OCI-M2 (cell line): Measurements from ENCODE around the gene CHRNA4.
"Not testable (repeated sequence)": the region's sequence is repeated elsewhere in the genome, so short reads cannot be mapped to it uniquely, and the experiment has no call there.

Experiments
- DNase-seq: peaks from one replicate; lab custom pipeline; 2025; ENCODE audit not compliant: unreplicated experiment; lab: John Stamatoyannopoulos, UW

Gene CHRNA4

DNA sequence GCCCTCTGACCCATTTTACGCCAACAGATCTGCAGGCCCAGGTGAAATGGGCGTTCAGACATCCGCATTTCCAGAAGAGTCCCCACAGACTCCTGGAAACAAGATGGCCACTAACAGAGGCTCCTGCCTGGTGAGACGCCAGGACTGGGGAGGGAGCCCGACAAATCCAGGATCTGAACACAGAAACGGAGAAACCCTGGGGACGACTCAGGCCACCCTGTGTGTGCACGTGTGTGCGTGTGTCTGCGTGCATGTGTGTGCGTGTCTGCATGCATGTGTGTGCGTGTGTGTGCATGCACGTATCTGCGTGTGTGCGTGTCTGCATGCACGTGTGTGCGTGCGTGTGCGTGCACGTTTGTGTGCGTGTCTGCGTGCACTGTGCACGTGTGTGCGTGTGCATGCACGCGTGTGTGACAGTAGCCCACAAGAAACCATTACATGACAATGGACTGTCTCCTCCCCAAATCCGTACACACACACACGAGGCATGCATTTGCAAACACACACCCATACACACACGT lies 24.9 kb downstream of the CHRNA4 start:
- DNase-seq = no peak

DNA sequence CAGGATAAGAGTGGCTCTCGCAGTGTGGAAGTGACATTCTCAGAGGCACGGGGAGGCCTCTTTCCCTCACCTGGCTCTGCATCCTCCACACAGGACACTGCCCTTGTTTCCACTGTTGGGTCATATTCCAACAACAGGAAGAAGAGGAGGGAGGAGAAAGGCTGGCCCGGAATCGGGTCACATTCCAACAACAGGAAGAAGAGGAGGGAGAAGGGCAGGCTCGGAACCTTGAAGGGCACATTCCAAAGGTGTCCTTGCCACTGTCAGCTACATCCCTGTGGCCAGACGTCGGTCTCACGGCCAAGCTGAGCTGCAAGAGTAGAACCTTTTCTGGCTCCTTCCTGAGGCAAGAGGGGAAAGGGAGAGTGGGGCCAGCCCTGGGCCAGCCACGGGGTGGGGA lies 25.4 kb downstream of the CHRNA4 start:
- DNase-seq = no peak

DNA sequence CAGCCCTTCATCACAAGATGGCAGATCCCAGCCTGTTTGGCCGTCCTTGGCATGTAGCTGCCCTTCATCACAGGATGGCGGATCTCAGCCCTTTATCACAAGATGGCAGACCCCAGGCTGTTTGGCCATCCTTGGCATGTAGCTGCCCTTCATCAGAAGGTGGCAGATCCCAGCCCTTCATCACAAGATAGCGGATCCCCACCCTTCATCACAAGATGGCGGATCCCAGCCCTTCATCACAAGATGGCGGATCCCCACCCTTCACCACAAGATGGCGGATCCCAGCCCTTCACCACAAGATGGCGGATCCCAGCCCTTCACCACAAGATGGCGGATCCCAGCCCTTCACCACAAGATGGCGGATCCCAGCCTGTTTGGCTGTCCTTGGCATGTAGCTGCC lies 26.1 kb downstream of the CHRNA4 start:
- not testable (repeated sequence) for DNase-seq

DNA sequence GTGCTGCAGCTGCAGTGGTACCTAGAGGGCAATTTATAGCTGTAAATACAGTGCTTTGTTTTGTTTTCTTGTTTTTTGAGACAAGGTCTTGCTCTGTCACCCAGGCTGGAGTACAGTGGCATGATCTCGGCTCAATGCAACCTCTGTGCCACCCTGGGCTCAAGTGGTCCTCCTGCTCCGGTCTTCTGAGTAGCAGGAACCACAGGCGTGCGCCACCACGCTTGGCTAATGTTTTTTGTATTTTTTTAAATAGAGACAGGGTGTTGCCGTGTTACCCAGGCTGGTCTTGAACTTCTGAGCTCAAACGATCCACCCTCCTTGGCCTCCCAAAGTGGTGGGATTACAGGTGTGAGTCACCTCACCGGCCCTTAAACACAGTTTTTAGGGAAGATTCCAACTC lies 26.8 kb downstream of the CHRNA4 start:
- no peak for DNase-seq

DNA sequence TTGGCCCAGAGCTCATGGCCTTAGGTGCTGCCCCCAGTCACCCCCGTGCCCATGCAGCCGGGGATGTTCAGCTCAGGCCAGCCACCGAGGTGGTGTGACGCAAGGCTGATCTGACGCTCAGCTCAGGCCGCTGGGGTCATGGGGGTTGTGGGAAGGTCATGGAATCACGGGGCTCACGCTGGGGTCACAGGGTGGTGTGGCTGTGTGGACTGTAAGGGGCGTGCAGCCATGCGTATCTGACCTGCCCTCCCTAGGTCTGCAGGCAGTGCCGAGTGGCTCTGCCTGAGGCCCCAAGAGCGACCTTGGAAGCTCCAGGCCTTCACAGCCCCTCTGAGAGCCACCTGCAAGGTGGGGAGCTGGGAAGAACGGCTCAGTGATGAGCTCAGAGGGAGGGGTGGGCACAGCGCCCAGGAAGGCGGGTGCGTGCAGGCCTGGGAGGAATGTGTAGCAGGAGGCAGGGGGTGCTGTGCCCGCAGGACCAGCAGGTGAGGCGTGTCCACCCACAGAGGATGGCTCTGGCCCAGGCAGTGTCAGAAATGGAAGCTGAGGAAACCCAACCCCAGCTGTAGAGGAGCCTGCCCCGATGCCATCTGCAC lies 27.8 kb downstream of the CHRNA4 start:
- DNase-seq = no peak

DNA sequence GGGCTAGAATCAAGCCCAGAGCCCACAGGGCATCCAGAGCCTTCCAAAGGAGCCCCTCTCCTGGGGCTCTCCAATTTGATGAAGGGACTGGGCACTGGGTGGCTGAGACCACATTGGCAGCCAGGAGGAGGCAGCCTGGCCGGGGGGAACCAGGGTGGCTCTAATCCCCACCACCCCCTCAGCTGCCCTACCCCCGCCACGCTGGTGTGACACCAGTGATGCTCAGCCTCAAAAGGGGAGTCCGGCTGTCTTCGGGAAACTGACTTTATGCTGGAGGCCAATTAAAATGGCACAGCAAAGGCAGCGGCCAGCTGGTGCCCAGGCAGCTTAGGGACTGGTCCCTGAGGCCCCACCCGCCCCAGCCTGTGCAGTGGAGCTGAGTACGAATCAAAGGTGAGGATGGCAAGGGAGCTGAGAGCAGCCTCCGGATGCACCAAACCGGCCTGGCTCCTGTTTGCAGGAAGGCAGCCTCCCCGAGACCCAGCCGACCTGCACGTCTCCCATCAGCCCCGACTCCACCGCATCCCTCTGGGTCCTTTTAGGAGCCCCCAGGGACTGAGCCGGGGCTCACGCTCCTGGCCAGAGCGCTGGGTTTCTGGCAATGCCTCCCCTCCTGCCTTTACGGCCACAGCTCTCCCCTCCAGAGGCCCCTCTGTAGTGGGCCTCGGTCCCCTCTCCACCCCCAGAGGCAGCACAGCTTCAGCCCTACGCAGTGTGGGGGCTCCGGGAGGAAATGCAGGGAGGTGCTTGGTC lies 28.5 kb downstream of the CHRNA4 start:
- DNase-seq = no peak

DNA sequence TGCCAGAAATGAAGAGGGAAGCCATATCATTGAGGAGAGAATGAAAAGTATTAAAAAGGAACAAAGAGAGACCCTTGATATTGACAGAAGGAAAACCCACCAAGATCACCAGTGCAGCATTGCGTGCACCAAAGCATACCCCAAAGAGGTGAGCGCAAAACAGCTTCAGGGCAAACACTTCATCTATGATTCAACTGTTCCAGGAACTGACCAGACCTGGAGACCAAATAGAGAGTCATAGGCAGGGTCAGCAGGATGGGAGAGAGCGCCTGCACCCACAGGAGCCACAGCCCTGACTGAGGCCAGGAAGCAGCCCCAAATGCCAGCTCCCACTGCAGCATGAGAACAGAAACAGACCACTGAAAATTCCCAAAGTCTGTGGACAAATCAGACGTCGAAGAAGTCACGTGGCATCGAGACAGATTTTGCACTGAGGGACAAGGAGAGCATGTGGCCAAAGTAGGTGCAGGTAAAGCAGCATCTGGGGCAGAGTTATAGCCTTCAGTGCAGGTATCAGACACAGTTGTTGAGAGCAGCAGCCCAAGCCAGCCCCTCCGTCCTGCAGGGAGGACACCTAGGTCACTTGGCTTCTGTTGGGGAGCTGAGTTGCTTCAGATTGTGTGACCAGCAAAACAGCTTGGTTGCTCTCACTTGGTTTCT lies 29.3 kb downstream of the CHRNA4 start:
- DNase-seq = no peak

DNA sequence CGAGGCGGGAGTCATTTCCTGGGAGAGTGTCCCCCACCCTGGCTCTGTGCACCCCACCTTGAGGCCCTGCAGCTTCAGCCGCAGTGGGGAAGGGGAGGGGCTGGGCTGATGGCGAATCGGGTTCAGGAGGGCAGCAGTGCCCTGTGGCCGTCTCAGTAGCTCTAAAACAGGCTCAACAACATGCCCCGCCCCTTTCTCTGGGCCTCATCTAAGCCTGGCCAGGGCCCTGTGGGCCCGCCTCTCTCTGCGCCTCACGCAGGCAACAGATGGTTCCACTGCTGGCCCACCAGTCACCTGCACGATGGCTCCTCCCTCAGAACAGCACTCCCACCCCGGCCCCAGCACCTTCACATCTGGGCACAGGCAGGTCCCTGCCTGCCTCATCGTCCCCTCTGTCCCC lies 30.2 kb downstream of the CHRNA4 start:
- DNase-seq = no peak

DNA sequence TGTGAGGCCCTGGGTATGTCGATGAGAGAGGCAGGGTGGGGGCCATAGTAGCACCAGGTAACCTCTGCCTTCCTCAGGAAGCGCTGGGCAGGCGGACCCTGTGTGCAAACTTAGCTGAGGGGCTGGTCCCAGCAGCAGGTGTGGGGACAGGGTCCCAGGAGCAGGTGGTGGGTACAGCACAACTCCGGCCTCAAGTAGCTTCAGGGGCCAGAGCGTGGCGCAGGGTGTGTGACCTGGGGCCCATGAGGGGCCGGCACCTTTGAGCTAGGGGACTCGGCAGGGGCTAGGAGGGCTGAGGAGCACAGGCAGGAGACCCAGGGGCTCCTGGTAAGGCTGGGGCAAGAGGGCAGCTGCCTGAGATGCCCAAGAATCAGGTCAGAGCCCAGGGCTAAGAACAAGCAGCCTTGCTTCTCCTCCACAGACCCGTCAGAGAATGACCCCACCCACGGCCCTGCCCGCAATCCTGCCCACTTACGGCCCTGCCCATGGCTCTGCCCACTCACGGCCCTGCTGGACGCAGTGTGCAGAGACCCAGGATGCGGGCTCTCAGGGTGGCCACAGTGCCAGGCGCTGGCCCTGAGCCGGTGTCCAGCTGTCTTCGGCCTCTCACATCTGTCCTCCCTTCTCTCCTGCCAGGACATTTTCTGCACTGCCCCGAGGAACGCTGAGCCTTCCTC lies 30.9 kb downstream of the CHRNA4 start:
- DNase-seq = no peak

DNA sequence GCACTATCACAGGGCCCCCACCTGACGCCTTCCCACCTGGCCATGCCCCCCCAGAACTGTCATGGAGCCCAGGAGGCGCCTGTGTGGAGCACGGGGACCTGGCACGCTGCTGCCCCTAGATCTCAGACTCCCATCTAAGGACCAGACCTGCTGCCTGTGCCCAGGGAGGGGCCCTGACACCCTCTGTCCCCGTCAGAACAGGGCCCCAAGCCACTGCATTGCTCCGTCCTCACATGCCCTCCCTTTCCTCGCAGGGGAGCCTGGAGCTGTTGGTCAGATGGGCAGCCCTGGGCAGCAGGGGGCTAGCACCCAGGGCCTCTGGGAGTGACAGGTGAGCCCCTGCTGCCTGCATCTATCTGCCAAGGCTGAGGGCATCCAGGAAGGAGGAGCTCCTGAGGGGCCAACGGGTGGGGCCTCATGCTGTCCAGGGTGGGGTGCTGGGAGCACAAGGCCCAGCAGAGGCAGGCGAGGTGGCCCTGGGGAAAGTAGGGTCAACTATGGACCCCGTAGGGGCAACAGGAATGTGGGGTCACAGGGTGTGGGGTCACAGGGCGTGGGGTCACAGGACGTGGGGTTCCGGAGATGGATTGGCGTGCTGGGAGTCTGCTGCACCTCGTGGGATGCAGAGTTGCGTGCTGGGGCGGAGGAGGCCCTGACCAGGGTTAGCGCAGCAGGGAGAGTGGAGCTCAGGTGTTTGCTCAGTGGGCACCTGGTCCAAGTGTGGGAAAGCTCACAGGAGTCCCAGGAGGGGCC lies 31.6 kb downstream of the CHRNA4 start:
- no peak for DNase-seq

DNA sequence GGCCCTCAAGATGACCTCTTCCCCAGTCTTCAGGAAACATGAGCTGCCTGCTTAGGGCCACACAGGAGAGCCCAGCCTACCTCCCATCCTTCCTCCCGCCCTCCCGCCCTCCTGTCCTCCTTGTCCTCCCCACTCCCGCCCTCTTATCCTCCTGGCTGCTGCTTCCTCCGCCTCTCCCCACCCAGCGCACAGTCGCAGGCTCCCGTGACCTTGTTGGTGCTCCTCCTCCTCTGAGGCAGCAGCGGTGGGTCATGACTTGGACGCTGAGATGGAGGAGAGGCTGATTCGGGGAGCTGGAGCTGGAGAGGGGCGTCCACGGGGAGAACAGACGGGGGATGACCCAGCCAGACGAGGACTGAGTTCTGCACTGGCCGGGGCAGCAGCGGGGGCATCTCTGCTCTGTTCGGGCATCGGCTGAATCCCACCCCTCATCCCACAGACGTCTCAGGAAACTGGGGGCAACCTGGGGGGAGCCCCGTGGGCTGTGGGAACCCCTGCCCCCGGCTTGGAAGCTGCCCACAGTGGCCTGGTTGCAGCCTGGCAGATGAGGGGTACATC lies 32.4 kb downstream of the CHRNA4 start:
- DNase-seq = no peak

DNA sequence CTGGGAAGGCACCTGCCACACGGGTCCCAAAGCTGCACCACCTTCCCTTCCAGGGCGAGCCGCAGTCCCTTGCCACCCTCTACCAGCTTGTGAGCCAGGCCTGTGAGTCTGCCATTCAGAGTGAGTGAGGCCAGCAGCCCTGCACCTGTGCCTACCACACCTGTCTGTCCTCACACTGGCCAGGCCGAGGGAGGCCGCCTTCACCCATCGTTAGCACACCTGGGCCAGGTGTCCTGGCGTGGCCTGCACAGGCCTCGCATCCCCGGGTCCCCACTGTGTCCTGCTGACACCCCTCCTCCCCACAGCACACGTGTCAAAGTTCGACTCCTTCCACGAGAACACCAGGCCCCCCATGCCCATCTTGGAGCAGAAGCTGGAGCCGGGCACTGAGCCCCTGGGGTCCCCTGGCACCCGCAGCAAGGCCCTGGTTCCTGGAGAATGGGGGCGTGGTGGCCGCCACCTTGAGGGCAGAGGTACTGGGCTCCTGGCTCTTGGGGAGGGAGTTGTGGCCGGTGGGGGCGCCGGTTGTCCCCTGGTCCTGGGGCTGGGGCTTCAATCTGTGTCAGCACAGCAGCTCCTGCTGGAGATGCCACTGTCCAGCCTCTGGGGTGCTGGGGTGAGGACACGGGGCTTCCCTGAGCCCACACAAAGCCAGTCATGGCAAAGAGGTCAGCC lies 33.0 kb downstream of the CHRNA4 start:
- DNase-seq = no peak

DNA sequence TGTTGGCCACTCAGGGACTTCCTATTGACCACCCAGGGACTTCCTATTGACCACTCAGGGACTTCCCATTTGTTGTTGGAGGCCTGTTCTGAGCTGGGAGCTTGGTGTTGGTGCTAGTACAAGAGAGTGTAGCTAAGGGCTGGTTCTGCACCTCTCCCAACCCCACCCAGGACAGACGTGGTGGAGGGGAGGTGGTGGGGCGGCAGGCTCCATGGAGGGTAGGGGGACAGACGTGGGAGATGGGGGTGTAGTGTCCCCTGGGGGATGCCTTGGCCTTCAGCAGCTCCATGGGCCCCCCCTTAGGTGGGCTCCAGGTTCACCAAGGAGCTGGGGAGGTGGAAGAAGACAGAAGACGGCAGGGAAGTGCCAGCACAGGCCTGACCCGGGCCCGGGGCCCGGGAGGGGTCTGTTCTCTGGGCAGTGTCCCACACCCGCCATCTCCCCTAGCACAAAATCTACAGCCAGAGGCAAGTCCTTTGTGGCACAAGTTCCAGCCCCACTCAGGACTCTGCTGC lies 33.9 kb downstream of the CHRNA4 start:
- no peak for DNase-seq

DNA sequence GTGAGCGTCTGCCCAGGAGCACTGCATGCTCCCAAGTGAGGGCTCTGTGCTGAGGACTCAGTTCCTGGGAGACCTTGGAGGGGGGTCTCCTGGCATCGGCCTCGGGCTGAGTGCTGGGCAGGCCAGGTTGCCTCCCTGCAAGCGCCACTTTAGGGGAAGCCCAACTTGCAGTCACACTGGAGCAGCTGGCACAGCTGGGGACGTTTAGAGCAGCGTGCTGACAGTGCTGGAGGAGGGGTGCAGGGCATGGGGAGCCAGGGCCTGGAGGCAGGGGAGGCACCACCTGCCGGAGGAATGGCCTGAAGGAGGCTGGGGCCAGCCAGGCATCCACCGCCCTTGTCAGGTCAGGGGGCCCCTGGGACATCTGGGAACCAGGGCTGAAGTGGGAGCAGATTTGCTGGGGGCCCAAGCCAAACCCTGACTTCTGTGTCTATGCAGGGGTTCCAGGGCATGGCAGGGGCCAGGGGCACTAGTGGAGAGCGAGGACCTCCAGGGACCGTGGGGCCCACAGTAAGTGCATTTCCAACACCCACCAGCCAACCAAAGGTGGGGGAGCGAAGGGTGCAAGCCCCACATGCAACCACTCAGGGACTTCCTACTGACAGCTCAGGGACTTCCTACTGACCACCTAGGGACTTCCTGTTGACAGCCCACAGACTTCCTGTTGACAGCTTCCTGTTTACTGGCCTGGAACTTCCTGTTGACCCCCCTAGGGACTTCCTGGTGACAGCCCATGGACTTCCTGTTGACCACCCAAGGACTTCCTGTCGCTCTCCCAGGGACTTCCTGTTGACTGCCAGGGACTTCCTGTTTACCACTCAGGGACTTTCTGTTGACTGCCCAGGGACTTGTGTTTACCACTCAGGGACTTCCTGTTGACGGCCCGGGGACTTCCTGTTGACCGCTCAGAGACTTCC lies 34.6 kb downstream of the CHRNA4 start:
- DNase-seq = no peak

DNA sequence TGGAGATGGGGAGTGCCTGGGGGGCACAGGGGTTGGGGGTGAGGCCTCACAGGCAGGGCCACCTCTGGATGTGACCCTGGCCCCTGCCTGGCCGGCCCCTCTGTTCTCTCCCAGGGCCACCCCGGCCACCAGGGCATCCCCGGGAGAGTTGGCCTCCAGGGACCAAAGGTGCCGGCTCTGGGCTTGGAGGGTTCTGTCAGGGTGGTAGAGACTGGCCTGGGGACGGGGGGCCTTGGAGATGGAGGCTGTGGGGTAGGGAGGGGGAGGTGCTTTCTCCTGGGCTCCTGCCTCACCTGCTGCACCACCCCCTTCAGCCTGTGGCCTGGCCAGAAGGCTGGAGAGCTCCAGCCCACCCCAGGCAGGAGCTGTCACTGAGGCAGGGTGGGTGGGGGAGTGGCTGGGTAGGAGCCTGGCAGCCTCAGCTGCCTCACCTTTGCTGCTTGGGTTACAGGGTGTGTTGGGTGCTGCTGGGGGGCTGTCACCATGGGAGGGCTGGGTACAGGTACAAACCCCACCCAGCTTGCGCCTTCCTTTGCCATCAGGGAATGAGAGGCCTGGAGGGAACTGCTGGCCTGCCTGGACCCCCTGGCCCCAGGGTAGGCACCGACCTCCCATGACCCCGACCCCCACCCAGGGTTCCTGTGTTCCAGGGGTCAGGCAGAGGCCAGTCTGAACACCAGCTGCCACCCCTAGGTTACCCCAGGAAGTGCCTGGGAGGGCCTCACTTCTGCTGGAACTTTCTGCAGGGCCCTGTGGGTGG lies 35.4 kb downstream of the CHRNA4 start:
- DNase-seq = no peak

DNA sequence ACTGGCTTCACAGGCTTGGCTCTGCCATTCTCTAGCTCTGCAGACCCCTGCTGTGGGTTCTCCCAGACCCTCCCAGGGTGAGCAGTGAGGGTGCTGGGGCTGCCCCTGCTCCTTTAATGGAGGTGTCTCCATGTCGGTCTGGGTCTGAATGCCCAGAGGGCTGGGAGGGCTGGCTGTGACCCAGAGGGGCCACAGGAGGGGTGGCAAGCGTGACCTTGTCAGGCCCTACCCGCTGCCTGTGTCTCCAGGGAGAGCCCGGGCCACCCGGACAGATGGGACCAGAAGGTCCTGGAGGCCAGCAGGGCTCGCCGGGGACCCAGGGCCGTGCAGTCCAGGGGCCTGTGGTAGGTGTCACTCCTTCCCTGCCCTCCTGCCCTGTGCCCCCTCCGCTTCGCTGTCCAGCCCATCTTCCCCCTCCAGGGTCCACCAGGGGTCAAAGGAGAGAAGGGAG lies 36.1 kb downstream of the CHRNA4 start:
- no peak for DNase-seq

DNA sequence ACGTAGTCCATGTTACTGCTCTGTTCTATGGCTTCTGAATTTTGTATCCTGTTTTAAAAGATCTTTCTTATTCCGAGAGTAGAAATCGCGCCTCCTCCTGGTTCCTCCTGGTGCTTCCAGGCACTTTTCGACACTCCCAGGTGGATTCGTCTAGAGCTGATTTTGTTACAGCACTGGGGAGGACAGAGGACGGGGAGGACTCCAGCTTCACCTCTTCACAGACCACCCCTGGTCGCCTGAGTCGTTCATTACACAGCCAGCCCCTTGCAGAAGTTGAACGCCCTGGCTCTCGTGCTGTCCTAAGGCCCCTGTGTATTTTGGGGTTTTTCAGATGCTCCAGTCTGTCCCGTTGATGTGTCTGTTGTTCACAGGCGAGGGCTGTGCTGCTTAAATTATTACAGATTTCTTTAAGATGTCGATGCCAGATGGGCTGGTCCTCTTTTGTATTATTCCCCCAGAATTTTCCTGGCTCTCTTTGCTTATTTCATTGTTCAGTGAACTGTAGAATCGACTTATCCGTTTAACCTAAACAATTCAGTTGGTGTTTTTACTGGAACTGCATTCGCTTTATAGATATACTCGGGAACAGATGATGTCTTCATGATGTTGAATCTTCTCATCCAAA lies 37.7 kb downstream of the CHRNA4 start:
- no peak for DNase-seq

DNA sequence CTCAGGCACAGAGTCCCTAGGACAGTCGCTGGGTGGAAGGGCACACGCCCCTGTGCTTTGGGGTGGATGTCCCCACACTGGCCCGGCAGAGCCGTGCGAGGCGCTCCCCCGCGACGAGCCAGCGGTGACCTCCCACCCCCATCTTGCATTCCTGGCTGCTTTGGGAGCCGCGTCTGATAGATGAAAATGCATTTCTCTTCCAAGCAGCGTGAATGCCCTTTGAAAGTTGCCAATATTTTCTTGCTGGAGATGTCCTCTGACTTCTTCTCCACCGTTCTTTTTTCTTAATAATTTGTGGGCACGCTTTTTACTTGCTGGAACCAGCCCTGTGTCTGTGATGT lies 38.2 kb downstream of the CHRNA4 start:
- no peak for DNase-seq
